GM23338 (cell line): Measurements from ENCODE around the gene STK32C.

ENCODE experiments used
- CREB1 ChIP-seq: fragments of 250-450 bp; sonication (Bioruptor Pico); IDR thresholded peaks from 2 replicates; pipeline ENCODE4 v1.5.0; 2020; ENCODE audit warnings: low read depth, mild to moderate bottlenecking, moderate library complexity
- EZH2 ChIP-seq: fragments of 200-600 bp; sonication (generic); IDR thresholded peaks from one replicate; pipeline ENCODE4 v1.8.0; 2017; ENCODE audit warnings: antibody characterized with exemption, mild to moderate bottlenecking, low read depth; ENCODE audit not compliant: unreplicated experiment
- EZH2phosphoT487 ChIP-seq: fragments of 200-600 bp; sonication (generic); IDR thresholded peaks from one replicate; pipeline ENCODE4 v1.8.1; 2018; ENCODE audit warnings: antibody characterized with exemption; ENCODE audit not compliant: unreplicated experiment
- JUNB ChIP-seq: IDR thresholded peaks from one replicate; pipeline ENCODE4 v1.6.1; 2016; ENCODE audit warnings: antibody characterized with exemption; ENCODE audit not compliant: unreplicated experiment
- NANOG ChIP-seq: IDR thresholded peaks from 2 replicates; pipeline ENCODE4 v1.6.1; 2016; ENCODE audit warnings: antibody characterized with exemption, borderline replicate concordance
- POLR2AphosphoS5 ChIP-seq: IDR thresholded peaks from 2 replicates; pipeline ENCODE4 v1.6.1; 2016; ENCODE audit warnings: antibody characterized with exemption, low read depth
- STAT1 ChIP-seq: IDR thresholded peaks from one replicate; pipeline ENCODE4 v1.6.1; 2016; ENCODE audit warnings: antibody characterized with exemption; ENCODE audit not compliant: unreplicated experiment
- ZNF114 ChIP-seq: fragments of 250-450 bp; sonication (Bioruptor Pico); IDR thresholded peaks from 2 replicates; pipeline ENCODE4 v1.5.0; 2020; ENCODE audit warnings: mild to moderate bottlenecking, moderate library complexity
- ZNF331 ChIP-seq: fragments of 250-450 bp; sonication (Bioruptor Pico); IDR thresholded peaks from 2 replicates; pipeline ENCODE4 v1.5.0; 2020; ENCODE audit warnings: low read depth, mild to moderate bottlenecking, moderate library complexity
- TF ChIP-seq, protein P1 (sequence below), 2 experiments: fragments of 200-600 bp in 1 of 2; sonication (generic) in 1 of 2; conservative IDR thresholded peaks; 2 replicates each; pipeline versions ENCODE4 v1.5.1 to v1.6.1; 2016 to 2017; ENCODE audit warnings: antibody characterized with exemption in 2 of 2, low read depth in 2 of 2, mild to moderate bottlenecking in 2 of 2, moderate library complexity in 1 of 2
- TF ChIP-seq, protein P2 (sequence below): IDR thresholded peaks from one replicate; pipeline ENCODE4 v1.6.1; 2018; ENCODE audit warnings: antibody characterized with exemption; ENCODE audit not compliant: unreplicated experiment
- TF ChIP-seq, protein P3 (sequence below): fragments of 250-450 bp; sonication (Bioruptor Pico); IDR thresholded peaks from 2 replicates; pipeline ENCODE4 v1.5.0; 2020; ENCODE audit warnings: mild to moderate bottlenecking, moderate library complexity
- TF ChIP-seq, protein P4 (sequence below): IDR thresholded peaks from 2 replicates; pipeline ENCODE4 v1.6.1; 2016; ENCODE audit warnings: antibody characterized with exemption

DNA sequence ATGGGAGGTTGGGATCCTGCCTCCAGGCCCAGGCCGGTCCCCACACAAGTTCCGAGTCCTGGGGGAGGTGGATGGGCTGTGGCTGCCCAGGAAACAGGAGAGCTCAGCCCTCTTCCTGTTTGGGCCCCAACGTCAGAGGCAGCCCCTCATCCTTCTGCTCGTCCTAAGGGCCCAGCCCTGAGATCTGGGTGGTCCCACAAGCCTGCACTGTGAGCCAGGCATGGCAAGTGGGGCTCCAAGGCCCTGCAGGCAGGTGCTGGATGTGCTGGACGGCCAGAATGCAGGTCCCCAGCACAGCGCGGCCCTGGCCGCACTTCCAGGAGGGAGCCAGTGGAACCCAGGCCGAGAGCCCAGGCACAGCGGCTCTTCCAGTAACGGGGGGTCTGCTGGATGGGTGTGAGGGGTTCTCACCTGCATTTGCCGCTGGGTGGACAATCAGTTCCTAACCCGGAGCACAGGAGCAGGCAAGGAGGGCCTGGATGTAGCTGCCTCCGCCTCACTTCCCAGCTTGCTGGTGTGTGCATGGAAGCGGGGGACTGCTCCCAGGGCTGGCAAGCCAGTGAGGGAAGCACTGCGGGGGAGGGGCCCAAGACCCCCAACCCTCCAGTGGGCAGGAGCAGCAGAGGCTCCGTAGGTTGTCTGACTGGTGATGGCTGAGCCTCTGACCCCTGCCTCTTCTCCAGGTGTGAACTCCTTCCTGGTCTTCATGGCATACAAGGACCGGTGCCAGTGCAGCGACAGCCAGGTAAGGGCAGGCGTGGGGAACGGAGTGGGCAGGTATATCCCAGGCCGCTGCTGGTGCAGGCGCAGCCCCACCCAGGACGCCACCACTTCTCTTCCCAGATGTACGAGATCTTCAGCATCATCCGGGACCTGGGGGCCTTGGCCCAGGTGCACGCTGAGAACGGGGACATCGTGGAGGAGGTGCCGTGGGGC lies 111.3 kb downstream of the STK32C start:
- TF ChIP-seq EZH2phosphoT487 (no peak), EZH2 (no peak), POLR2AphosphoS5 (no peak), JUNB (no peak), CREB1 (CRISPR knock-in tag) (no peak), STAT1 (no peak), ZNF114 (CRISPR knock-in tag) (no peak), ZNF331 (CRISPR knock-in tag) (no peak), NANOG (no peak)
- TF ChIP-seq, protein P1, sequence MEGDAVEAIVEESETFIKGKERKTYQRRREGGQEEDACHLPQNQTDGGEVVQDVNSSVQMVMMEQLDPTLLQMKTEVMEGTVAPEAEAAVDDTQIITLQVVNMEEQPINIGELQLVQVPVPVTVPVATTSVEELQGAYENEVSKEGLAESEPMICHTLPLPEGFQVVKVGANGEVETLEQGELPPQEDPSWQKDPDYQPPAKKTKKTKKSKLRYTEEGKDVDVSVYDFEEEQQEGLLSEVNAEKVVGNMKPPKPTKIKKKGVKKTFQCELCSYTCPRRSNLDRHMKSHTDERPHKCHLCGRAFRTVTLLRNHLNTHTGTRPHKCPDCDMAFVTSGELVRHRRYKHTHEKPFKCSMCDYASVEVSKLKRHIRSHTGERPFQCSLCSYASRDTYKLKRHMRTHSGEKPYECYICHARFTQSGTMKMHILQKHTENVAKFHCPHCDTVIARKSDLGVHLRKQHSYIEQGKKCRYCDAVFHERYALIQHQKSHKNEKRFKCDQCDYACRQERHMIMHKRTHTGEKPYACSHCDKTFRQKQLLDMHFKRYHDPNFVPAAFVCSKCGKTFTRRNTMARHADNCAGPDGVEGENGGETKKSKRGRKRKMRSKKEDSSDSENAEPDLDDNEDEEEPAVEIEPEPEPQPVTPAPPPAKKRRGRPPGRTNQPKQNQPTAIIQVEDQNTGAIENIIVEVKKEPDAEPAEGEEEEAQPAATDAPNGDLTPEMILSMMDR (conservative IDR thresholded peaks at IDR 0.05; ENCODE audit: low read depth in 2 of 2): no peak
- TF ChIP-seq, protein P2, sequence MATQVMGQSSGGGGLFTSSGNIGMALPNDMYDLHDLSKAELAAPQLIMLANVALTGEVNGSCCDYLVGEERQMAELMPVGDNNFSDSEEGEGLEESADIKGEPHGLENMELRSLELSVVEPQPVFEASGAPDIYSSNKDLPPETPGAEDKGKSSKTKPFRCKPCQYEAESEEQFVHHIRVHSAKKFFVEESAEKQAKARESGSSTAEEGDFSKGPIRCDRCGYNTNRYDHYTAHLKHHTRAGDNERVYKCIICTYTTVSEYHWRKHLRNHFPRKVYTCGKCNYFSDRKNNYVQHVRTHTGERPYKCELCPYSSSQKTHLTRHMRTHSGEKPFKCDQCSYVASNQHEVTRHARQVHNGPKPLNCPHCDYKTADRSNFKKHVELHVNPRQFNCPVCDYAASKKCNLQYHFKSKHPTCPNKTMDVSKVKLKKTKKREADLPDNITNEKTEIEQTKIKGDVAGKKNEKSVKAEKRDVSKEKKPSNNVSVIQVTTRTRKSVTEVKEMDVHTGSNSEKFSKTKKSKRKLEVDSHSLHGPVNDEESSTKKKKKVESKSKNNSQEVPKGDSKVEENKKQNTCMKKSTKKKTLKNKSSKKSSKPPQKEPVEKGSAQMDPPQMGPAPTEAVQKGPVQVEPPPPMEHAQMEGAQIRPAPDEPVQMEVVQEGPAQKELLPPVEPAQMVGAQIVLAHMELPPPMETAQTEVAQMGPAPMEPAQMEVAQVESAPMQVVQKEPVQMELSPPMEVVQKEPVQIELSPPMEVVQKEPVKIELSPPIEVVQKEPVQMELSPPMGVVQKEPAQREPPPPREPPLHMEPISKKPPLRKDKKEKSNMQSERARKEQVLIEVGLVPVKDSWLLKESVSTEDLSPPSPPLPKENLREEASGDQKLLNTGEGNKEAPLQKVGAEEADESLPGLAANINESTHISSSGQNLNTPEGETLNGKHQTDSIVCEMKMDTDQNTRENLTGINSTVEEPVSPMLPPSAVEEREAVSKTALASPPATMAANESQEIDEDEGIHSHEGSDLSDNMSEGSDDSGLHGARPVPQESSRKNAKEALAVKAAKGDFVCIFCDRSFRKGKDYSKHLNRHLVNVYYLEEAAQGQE: no peak
- TF ChIP-seq, protein P3, sequence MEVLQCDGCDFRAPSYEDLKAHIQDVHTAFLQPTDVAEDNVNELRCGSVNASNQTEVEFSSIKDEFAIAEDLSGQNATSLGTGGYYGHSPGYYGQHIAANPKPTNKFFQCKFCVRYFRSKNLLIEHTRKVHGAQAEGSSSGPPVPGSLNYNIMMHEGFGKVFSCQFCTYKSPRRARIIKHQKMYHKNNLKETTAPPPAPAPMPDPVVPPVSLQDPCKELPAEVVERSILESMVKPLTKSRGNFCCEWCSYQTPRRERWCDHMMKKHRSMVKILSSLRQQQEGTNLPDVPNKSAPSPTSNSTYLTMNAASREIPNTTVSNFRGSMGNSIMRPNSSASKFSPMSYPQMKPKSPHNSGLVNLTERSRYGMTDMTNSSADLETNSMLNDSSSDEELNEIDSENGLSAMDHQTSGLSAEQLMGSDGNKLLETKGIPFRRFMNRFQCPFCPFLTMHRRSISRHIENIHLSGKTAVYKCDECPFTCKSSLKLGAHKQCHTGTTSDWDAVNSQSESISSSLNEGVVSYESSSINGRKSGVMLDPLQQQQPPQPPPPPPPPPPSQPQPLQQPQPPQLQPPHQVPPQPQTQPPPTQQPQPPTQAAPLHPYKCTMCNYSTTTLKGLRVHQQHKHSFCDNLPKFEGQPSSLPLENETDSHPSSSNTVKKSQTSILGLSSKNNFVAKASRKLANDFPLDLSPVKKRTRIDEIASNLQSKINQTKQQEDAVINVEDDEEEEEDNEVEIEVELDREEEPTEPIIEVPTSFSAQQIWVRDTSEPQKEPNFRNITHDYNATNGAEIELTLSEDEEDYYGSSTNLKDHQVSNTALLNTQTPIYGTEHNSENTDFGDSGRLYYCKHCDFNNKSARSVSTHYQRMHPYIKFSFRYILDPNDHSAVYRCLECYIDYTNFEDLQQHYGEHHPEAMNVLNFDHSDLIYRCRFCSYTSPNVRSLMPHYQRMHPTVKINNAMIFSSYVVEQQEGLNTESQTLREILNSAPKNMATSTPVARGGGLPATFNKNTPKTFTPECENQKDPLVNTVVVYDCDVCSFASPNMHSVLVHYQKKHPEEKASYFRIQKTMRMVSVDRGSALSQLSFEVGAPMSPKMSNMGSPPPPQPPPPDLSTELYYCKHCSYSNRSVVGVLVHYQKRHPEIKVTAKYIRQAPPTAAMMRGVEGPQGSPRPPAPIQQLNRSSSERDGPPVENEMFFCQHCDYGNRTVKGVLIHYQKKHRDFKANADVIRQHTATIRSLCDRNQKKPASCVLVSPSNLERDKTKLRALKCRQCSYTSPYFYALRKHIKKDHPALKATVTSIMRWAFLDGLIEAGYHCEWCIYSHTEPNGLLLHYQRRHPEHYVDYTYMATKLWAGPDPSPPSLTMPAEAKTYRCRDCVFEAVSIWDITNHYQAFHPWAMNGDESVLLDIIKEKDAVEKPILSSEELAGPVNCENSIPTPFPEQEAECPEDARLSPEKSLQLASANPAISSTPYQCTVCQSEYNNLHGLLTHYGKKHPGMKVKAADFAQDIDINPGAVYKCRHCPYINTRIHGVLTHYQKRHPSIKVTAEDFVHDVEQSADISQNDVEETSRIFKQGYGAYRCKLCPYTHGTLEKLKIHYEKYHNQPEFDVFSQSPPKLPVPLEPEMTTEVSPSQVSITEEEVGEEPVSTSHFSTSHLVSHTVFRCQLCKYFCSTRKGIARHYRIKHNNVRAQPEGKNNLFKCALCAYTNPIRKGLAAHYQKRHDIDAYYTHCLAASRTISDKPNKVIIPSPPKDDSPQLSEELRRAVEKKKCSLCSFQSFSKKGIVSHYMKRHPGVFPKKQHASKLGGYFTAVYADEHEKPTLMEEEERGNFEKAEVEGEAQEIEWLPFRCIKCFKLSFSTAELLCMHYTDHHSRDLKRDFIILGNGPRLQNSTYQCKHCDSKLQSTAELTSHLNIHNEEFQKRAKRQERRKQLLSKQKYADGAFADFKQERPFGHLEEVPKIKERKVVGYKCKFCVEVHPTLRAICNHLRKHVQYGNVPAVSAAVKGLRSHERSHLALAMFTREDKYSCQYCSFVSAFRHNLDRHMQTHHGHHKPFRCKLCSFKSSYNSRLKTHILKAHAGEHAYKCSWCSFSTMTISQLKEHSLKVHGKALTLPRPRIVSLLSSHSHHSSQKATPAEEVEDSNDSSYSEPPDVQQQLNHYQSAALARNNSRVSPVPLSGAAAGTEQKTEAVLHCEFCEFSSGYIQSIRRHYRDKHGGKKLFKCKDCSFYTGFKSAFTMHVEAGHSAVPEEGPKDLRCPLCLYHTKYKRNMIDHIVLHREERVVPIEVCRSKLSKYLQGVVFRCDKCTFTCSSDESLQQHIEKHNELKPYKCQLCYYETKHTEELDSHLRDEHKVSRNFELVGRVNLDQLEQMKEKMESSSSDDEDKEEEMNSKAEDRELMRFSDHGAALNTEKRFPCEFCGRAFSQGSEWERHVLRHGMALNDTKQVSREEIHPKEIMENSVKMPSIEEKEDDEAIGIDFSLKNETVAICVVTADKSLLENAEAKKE (CRISPR knock-in tag): no peak
- TF ChIP-seq, protein P4, sequence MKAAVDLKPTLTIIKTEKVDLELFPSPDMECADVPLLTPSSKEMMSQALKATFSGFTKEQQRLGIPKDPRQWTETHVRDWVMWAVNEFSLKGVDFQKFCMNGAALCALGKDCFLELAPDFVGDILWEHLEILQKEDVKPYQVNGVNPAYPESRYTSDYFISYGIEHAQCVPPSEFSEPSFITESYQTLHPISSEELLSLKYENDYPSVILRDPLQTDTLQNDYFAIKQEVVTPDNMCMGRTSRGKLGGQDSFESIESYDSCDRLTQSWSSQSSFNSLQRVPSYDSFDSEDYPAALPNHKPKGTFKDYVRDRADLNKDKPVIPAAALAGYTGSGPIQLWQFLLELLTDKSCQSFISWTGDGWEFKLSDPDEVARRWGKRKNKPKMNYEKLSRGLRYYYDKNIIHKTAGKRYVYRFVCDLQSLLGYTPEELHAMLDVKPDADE: no peak
